Upper lobe of left lung (tissue), 4 donors: ENCODE results near the gene HSDL1.

Experiments used
- POLR2A ChIP-seq, 4 donors: fragments of 450-650 bp; IDR thresholded peaks; one replicate each; pipeline ENCODE4 v1.5.1; 2016 to 2017; ENCODE audit warnings: antibody characterized with exemption in 4 of 4, mild to moderate bottlenecking in 2 of 4
- POLR2AphosphoS5 ChIP-seq, 2 donors: sonication (generic); formaldehyde crosslinking; IDR thresholded peaks; one replicate each; pipeline ENCODE4 v1.5.1; 2017; ENCODE audit warnings: antibody characterized with exemption in 2 of 2
- TF ChIP-seq, protein P1 (sequence below), 6 experiments: fragments of 450-650 bp in 4 of 6; fragments of 200-600 bp in 2 of 6; sonication (generic) in 2 of 6; IDR thresholded peaks; one replicate each; pipeline ENCODE4 v1.5.1; 2016 to 2019; ENCODE audit warnings: antibody characterized with exemption in 6 of 6

DNA sequence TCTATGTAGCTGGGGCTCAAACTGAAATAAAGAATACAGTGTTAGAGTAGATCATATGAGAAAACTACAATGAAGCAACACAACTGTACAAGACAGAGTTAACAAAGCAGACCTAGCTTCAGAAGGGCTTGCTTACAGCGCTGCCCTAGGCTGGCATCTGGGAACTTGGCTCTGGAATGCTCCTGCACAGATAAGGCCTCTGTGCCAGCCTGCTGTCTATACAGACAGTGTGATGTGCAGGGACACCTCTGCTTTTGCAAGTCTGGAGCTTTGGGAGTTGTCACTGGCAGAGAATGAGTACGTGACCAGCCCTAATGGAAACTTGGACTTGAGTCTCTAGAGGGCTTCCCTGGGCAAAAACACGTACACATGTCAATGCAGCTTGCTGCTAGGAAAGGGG lies 70.3 kb downstream of the HSDL1 start:
- TF ChIP-seq, protein P1, sequence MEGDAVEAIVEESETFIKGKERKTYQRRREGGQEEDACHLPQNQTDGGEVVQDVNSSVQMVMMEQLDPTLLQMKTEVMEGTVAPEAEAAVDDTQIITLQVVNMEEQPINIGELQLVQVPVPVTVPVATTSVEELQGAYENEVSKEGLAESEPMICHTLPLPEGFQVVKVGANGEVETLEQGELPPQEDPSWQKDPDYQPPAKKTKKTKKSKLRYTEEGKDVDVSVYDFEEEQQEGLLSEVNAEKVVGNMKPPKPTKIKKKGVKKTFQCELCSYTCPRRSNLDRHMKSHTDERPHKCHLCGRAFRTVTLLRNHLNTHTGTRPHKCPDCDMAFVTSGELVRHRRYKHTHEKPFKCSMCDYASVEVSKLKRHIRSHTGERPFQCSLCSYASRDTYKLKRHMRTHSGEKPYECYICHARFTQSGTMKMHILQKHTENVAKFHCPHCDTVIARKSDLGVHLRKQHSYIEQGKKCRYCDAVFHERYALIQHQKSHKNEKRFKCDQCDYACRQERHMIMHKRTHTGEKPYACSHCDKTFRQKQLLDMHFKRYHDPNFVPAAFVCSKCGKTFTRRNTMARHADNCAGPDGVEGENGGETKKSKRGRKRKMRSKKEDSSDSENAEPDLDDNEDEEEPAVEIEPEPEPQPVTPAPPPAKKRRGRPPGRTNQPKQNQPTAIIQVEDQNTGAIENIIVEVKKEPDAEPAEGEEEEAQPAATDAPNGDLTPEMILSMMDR (IDR thresholded peaks at IDR 0.05) = no peak
- no peak for TF ChIP-seq POLR2A (IDR thresholded peaks at IDR 0.05)
- no peak for TF ChIP-seq POLR2AphosphoS5 (IDR thresholded peaks at IDR 0.05)
